Mononuclear cell (primary cell): Measurements from ENCODE around the gene ATF3. TPM values are rescaled to one million over a fixed set of nuclear protein-coding genes. Genes with fewer than 3 reads are reported as not detected.

Source experiments
- H3K27me3 ChIP-seq: 2 replicates; pipeline ENCODE4 v1.6.0; 2011; ENCODE audit warnings: low read length, control low read depth; ENCODE audit not compliant: insufficient read depth
- H3K4me1 ChIP-seq: 2 replicates; pipeline ENCODE4 v1.5.1; 2011; ENCODE audit warnings: mild to moderate bottlenecking, low read length, control low read depth; ENCODE audit not compliant: insufficient read depth
- H3K4me3 ChIP-seq: 2 replicates; pipeline ENCODE4 v1.5.1; 2011; ENCODE audit warnings: mild to moderate bottlenecking, low read length, moderate library complexity
- H3K9me3 ChIP-seq: 2 replicates; pipeline ENCODE4 v1.5.1; 2011; ENCODE audit warnings: low read depth, mild to moderate bottlenecking, control low read depth, low read length
- total RNA-seq: library from RNA; depleted of rRNA; stranded (reverse); fragments of >200 nt; gene quantifications from one replicate; pipeline ENCODE4 v1.2.3, GENCODE V29; 2012

The ATF3 gene
- total RNA-seq, 1 donor = 53.6 TPM

- Histone ChIP-seq H3K27me3 (no peaks in the 10 kb centered on the region), H3K9me3 (no peaks in the 10 kb centered on the region), H3K4me3 (no peak overlapping the region), H3K4me1 (peaks cover 7% of the 10 kb centered on the region)
These were observed 26.3 kb upstream of the ATF3 start for GRCh38 chr1:212582291-212582690.

GRCh38 chr1:212582808-212583615 lies 25.5 kb upstream of the ATF3 start:
- Histone ChIP-seq H3K4me1 (peaks cover 7% of the 10 kb centered on the region), H3K4me3 (no peak overlapping the region), H3K9me3 (no peaks in the 10 kb centered on the region), H3K27me3 (no peaks in the 10 kb centered on the region)

- Histone ChIP-seq H3K4me3 (no peak overlapping the region), H3K9me3 (no peaks in the 10 kb centered on the region), H3K27me3 (no peaks in the 10 kb centered on the region), H3K4me1 (peaks cover 2% of the 10 kb centered on the region)
These were observed 24.9 kb upstream of the ATF3 start for GRCh38 chr1:212583643-212584042.

GRCh38 chr1:212584092-212584886 lies 24.3 kb upstream of the ATF3 start:
- no peaks in the 10 kb centered on the region for H3K27me3 ChIP-seq
- no peaks in the 10 kb centered on the region for H3K4me1 ChIP-seq
- H3K4me3 ChIP-seq = no peak overlapping the region
- no peaks in the 10 kb centered on the region for H3K9me3 ChIP-seq

- Histone ChIP-seq H3K9me3 (no peaks in the 10 kb centered on the region), H3K4me1 (peaks cover 2% of the 10 kb centered on the region), H3K27me3 (no peaks in the 10 kb centered on the region), H3K4me3 (no peak overlapping the region)
These were observed 23.4 kb upstream of the ATF3 start for GRCh38 chr1:212585210-212585609.

GRCh38 chr1:212586206-212587015 lies 22.1 kb upstream of the ATF3 start:
- Histone ChIP-seq H3K27me3 (no peaks in the 10 kb centered on the region), H3K9me3 (no peaks in the 10 kb centered on the region), H3K4me3 (no peak overlapping the region), H3K4me1 (peaks cover 2% of the 10 kb centered on the region)

- H3K9me3 ChIP-seq = no peaks in the 10 kb centered on the region
- H3K4me3 ChIP-seq = no peak overlapping the region
- peaks cover 2% of the 10 kb centered on the region for H3K4me1 ChIP-seq
- H3K27me3 ChIP-seq = no peaks in the 10 kb centered on the region
These were observed 21.3 kb upstream of the ATF3 start for GRCh38 chr1:212587016-212587887.

GRCh38 chr1:212587888-212588510 lies 20.6 kb upstream of the ATF3 start:
- Histone ChIP-seq H3K9me3 (no peaks in the 10 kb centered on the region), H3K4me1 (peaks cover 2% of the 10 kb centered on the region)

GRCh38 chr1:212589446-212589845 lies 19.1 kb upstream of the ATF3 start:
- H3K4me3 ChIP-seq = no peak overlapping the region
- no peaks in the 10 kb centered on the region for H3K9me3 ChIP-seq
- H3K4me1 ChIP-seq = peaks cover 2% of the 10 kb centered on the region
- H3K27me3 ChIP-seq = no peaks in the 10 kb centered on the region

More at GRCh38 chr1:212587888-212588510, 20.6 kb upstream of the ATF3 start:
- no peak overlapping the region for H3K4me3 ChIP-seq
- H3K27me3 ChIP-seq = no peaks in the 10 kb centered on the region

GRCh38 chr1:212591922-212592321 lies 16.6 kb upstream of the ATF3 start:
- Histone ChIP-seq H3K27me3 (no peaks in the 10 kb centered on the region), H3K4me1 (peaks cover 13% of the 10 kb centered on the region), H3K4me3 (no peak overlapping the region), H3K9me3 (no peaks in the 10 kb centered on the region)

- Histone ChIP-seq H3K4me3 (no peak overlapping the region), H3K9me3 (no peaks in the 10 kb centered on the region), H3K27me3 (peaks cover 3% of the 10 kb centered on the region), H3K4me1 (peaks cover 13% of the 10 kb centered on the region)
These were observed 14.7 kb upstream of the ATF3 start for GRCh38 chr1:212593821-212594251.

GRCh38 chr1:212594640-212595039 lies 13.9 kb upstream of the ATF3 start:
- H3K4me1 ChIP-seq = peaks cover 11% of the 10 kb centered on the region
- no peak overlapping the region for H3K4me3 ChIP-seq
- H3K27me3 ChIP-seq = peaks cover 8% of the 10 kb centered on the region
- no peaks in the 10 kb centered on the region for H3K9me3 ChIP-seq

- H3K4me1 ChIP-seq = peaks cover 11% of the 10 kb centered on the region
- no peaks in the 10 kb centered on the region for H3K9me3 ChIP-seq
- H3K27me3 ChIP-seq = peaks cover 14% of the 10 kb centered on the region
- H3K4me3 ChIP-seq = no peak overlapping the region
These were observed 13.3 kb upstream of the ATF3 start for GRCh38 chr1:212595229-212595628.
